GM23338 (cell line): ENCODE results near the gene SNRNP200. TPM values are rescaled to one million over a fixed set of nuclear protein-coding genes. Genes with fewer than 3 reads are reported as not detected.

ENCODE experiments used
- ATAC-seq: fragments of 200-7000 bp; cut with Tn5 transposase; 3 replicates; pipeline ENCODE4 v1.9.1; 2020
- DNase-seq: peaks from one replicate; pipeline ENCODE4 v3.0.0-alpha.2; 2015; ENCODE audit warnings: low spot score
- H2AFZ ChIP-seq: fragments of 200-600 bp; sonication (generic); 2 replicates; pipeline ENCODE4 v1.8.0; 2016; ENCODE audit warnings: antibody characterized with exemption, mild to moderate bottlenecking, moderate library complexity
- H3F3A ChIP-seq: fragments of 200-600 bp; sonication (generic); replicated peaks from 2 replicates; pipeline ENCODE4 v1.8.0; 2017; ENCODE audit warnings: antibody characterized with exemption, mixed run types, low read depth
- H3K27ac ChIP-seq: fragments of 200-600 bp; sonication (generic); 2 replicates; pipeline ENCODE4 v1.6.1; 2016; ENCODE audit warnings: low read depth
- H3K27me3 ChIP-seq: fragments of 200-600 bp; sonication (generic); 2 replicates; pipeline ENCODE4 v1.8.0; 2016; ENCODE audit warnings: mild to moderate bottlenecking, mixed run types, moderate library complexity; ENCODE audit not compliant: insufficient read depth
- H3K36me3 ChIP-seq: fragments of 200-600 bp; sonication (generic); 2 replicates; pipeline ENCODE4 v1.8.0; 2016; ENCODE audit warnings: mild to moderate bottlenecking; ENCODE audit not compliant: insufficient read depth
- H3K4me1 ChIP-seq: fragments of 200-600 bp; sonication (generic); 2 replicates; pipeline ENCODE4 v1.8.0; 2016; ENCODE audit warnings: mild to moderate bottlenecking, moderate library complexity; ENCODE audit not compliant: insufficient read depth
- H3K4me2 ChIP-seq: fragments of 200-600 bp; sonication (generic); 2 replicates; pipeline ENCODE4 v1.7.1; 2017; ENCODE audit warnings: mixed run types
- H3K4me3 ChIP-seq: fragments of 200-600 bp; sonication (generic); 2 replicates; pipeline ENCODE4 v1.6.1; 2016; ENCODE audit warnings: mixed run types
- H3K79me2 ChIP-seq: fragments of 200-600 bp; sonication (generic); replicated peaks from 2 replicates; pipeline ENCODE4 v1.8.0; 2017; ENCODE audit warnings: mild to moderate bottlenecking; ENCODE audit not compliant: insufficient read depth
- H3K9me2 ChIP-seq: fragments of 200-600 bp; sonication (generic); 2 replicates; pipeline ENCODE4 v1.8.0; 2017; ENCODE audit not compliant: insufficient read depth
- H4K20me1 ChIP-seq: fragments of 200-600 bp; sonication (generic); replicated peaks from 2 replicates; pipeline ENCODE4 v1.8.0; 2017; ENCODE audit warnings: mild to moderate bottlenecking; ENCODE audit not compliant: insufficient read depth
- H3K27ac Mint-ChIP-seq: 2 replicates; pipeline ENCODE4 v1.8.0; 2020; ENCODE audit warnings: inconsistent platforms, mild to moderate bottlenecking, moderate library complexity, mixed read lengths
- H3K27me3 Mint-ChIP-seq: 3 replicates; pipeline ENCODE4 v1.8.0; 2022; ENCODE audit warnings: low read depth, mild to moderate bottlenecking, moderate library complexity, mixed read lengths, inconsistent platforms; ENCODE audit not compliant: insufficient read depth, poor library complexity
- H3K36me3 Mint-ChIP-seq: 3 replicates; pipeline ENCODE4 v1.8.0; 2021; ENCODE audit warnings: low read depth, mild to moderate bottlenecking, inconsistent platforms, moderate library complexity, mixed read lengths
- H3K4me1 Mint-ChIP-seq: 3 replicates; pipeline ENCODE4 v1.8.0; 2020; ENCODE audit warnings: mild to moderate bottlenecking, inconsistent platforms, mixed read lengths
- H3K4me3 Mint-ChIP-seq: 3 replicates; pipeline ENCODE4 v1.8.0; 2021; ENCODE audit warnings: moderate library complexity, mild to moderate bottlenecking, inconsistent platforms, mixed read lengths
- H3K9me3 Mint-ChIP-seq: 3 replicates; pipeline ENCODE4 v1.8.0; 2020; ENCODE audit warnings: moderate library complexity, mild to moderate bottlenecking, inconsistent platforms, mixed read lengths
- CREB1 ChIP-seq: fragments of 250-450 bp; sonication (Bioruptor Pico); IDR thresholded peaks from 2 replicates; pipeline ENCODE4 v1.5.0; 2020; ENCODE audit warnings: low read depth, mild to moderate bottlenecking, moderate library complexity
- CTCF ChIP-seq, 2 experiments: fragments of 200-600 bp in 1 of 2; sonication (generic) in 1 of 2; conservative IDR thresholded peaks; 2 replicates each; pipeline versions ENCODE4 v1.5.1 to v1.6.1; 2016 to 2017; ENCODE audit warnings: antibody characterized with exemption in 2 of 2, low read depth in 2 of 2, mild to moderate bottlenecking in 2 of 2, moderate library complexity in 1 of 2
- ETS1 ChIP-seq: IDR thresholded peaks from 2 replicates; pipeline ENCODE4 v1.6.1; 2016; ENCODE audit warnings: antibody characterized with exemption
- EZH2 ChIP-seq: fragments of 200-600 bp; sonication (generic); IDR thresholded peaks from one replicate; pipeline ENCODE4 v1.8.0; 2017; ENCODE audit warnings: antibody characterized with exemption, mild to moderate bottlenecking, low read depth; ENCODE audit not compliant: unreplicated experiment
- EZH2phosphoT487 ChIP-seq: fragments of 200-600 bp; sonication (generic); IDR thresholded peaks from one replicate; pipeline ENCODE4 v1.8.1; 2018; ENCODE audit warnings: antibody characterized with exemption; ENCODE audit not compliant: unreplicated experiment
- JUNB ChIP-seq: IDR thresholded peaks from one replicate; pipeline ENCODE4 v1.6.1; 2016; ENCODE audit warnings: antibody characterized with exemption; ENCODE audit not compliant: unreplicated experiment
- NANOG ChIP-seq: IDR thresholded peaks from 2 replicates; pipeline ENCODE4 v1.6.1; 2016; ENCODE audit warnings: antibody characterized with exemption, borderline replicate concordance
- POLR2AphosphoS5 ChIP-seq: IDR thresholded peaks from 2 replicates; pipeline ENCODE4 v1.6.1; 2016; ENCODE audit warnings: antibody characterized with exemption, low read depth
- REST ChIP-seq: IDR thresholded peaks from one replicate; pipeline ENCODE4 v1.6.1; 2018; ENCODE audit warnings: antibody characterized with exemption; ENCODE audit not compliant: unreplicated experiment
- STAT1 ChIP-seq: IDR thresholded peaks from one replicate; pipeline ENCODE4 v1.6.1; 2016; ENCODE audit warnings: antibody characterized with exemption; ENCODE audit not compliant: unreplicated experiment
- ZNF114 ChIP-seq: fragments of 250-450 bp; sonication (Bioruptor Pico); IDR thresholded peaks from 2 replicates; pipeline ENCODE4 v1.5.0; 2020; ENCODE audit warnings: mild to moderate bottlenecking, moderate library complexity
- ZNF331 ChIP-seq: fragments of 250-450 bp; sonication (Bioruptor Pico); IDR thresholded peaks from 2 replicates; pipeline ENCODE4 v1.5.0; 2020; ENCODE audit warnings: low read depth, mild to moderate bottlenecking, moderate library complexity
- polyA plus RNA-seq: library from polyadenylated mRNA; unstranded; fragments of >200 nt; fragmentation: Nextera tagmentation; extraction: Ambion mirVana; gene quantifications from 2 replicates; pipeline ENCODE4 v1.2.1, GENCODE V29; 2016
- total RNA-seq: library from RNA; depleted of rRNA; stranded (reverse); fragments of >200 nt; shearing (Covaris generic); gene quantifications from 2 replicates; pipeline ENCODE4 v1.2.3, GENCODE V29; 2014

The SNRNP200 gene
- total and polyA plus RNA-seq, 2 experiments from 2014 or later, result 70.7 to 179 TPM

- TF ChIP-seq CTCF (conservative IDR thresholded peaks at IDR 0.05; ENCODE audit: low read depth in 2 of 2), result no peak
- TF ChIP-seq ZNF331 (CRISPR knock-in tag), result no peak
- no peak for TF ChIP-seq NANOG
Measured at GRCh38 chr2:96336873-96337272, 31.5 kb upstream of the SNRNP200 start (continued).

- Histone ChIP-seq H3F3A (no peaks in the 10 kb centered on the region), H3K9me2 (no peaks in the 10 kb centered on the region), H3K36me3 (no peaks in the 10 kb centered on the region), H2AFZ (peak overlapping the region; percentile 89), H3K4me1 (peaks cover 12% of the 10 kb centered on the region), H3K79me2 (peaks cover 53% of the 10 kb centered on the region), H3K27ac (peak overlapping the region; percentile 82; the same call in 1 of the 2 replicates), H3K27me3 (no peaks in the 10 kb centered on the region), H3K4me2 (peak overlapping the region; percentile 100), H4K20me1 (peaks cover 19% of the 10 kb centered on the region), H3K4me3 (peak overlapping the region; percentile 94)
- peak overlapping the region; percentile 86 for H3K4me3 Mint-ChIP-seq
- TF ChIP-seq JUNB (no peak), POLR2AphosphoS5 (peak; percentile 67)
- ATAC-seq, result no peak
- no peak for DNase-seq
- H3K27ac Mint-ChIP-seq, result peak overlapping the region; percentile 88
- H3K9me3 Mint-ChIP-seq, result no peaks in the 10 kb centered on the region
- H3K4me1 Mint-ChIP-seq, result peaks cover 15% of the 10 kb centered on the region
- no peaks in the 10 kb centered on the region for H3K27me3 Mint-ChIP-seq
- H3K36me3 Mint-ChIP-seq, result peaks cover 20% of the 10 kb centered on the region
Measured at GRCh38 chr2:96336104-96336775, 30.9 kb upstream of the SNRNP200 start.

- no peak overlapping the region for H3K4me3 ChIP-seq
- peaks cover 28% of the 10 kb centered on the region for H3K79me2 ChIP-seq
- no peaks in the 10 kb centered on the region for H3K27me3 ChIP-seq
- Mint-ChIP-seq H3K9me3 (no peaks in the 10 kb centered on the region), H3K27ac (no peak overlapping the region), H3K4me3 (peak overlapping the region; percentile 35; the same call in 2 of the 3 replicates), H3K4me1 (peaks cover 15% of the 10 kb centered on the region), H3K36me3 (peaks cover 7% of the 10 kb centered on the region), H3K27me3 (no peaks in the 10 kb centered on the region)
- H3K4me1 ChIP-seq, result peaks cover 12% of the 10 kb centered on the region
- H3K27ac ChIP-seq, result no peak overlapping the region
- H3K9me2 ChIP-seq, result no peaks in the 10 kb centered on the region
- H3F3A ChIP-seq, result no peaks in the 10 kb centered on the region
- H2AFZ ChIP-seq, result no peak overlapping the region
- no peak for ATAC-seq
- DNase-seq, result no peak
- H4K20me1 ChIP-seq, result peaks cover 3% of the 10 kb centered on the region
- H3K36me3 ChIP-seq, result no peaks in the 10 kb centered on the region
- H3K4me2 ChIP-seq, result no peak overlapping the region
- TF ChIP-seq STAT1 (no peak), EZH2 (no peak), JUNB (no peak), CREB1 (CRISPR knock-in tag) (no peak), EZH2phosphoT487 (no peak), REST (no peak), ZNF114 (no peak), NANOG (no peak), ETS1 (no peak), POLR2AphosphoS5 (no peak), CTCF (conservative IDR thresholded peaks at IDR 0.05; ENCODE audit: low read depth in 2 of 2) (no peak)
Measured at GRCh38 chr2:96333708-96334107, 28.4 kb upstream of the SNRNP200 start.
